ENCODE data around the gene THAP4. TPM values are rescaled to one million over a fixed set of nuclear protein-coding genes. Genes with fewer than 3 reads are reported as not detected.

The THAP4 gene
- total RNA-seq, 3 donors from 2014 or later, result 35.3 to 45.9 (median 38.1) TPM

GRCh38 chr2:241633561-241633960 is 3.4 kb downstream of the THAP4 start:
- DNase-seq (ENCODE audit: low spot score in 2 of 2), result no peak
- Histone ChIP-seq H3K4me3 (no peak overlapping the region), H3K9me3 (no peaks in the 10 kb centered on the region), H3K4me1 (peaks cover 3 to 9% of the 10 kb centered on the region in 2 donors), H3K36me3 (peaks cover 4% of the 10 kb centered on the region), H3K27me3 (no peaks in the 10 kb centered on the region), H3K27ac (no peak overlapping the region)
- intact Hi-C loops (cut with DNase I; ENCODE audit: low total_unique reads), result loop anchor here (5.0 kb wide), 1 partner anchor 506 kb away; no protein-coding TSS in a partner anchor
- TF ChIP-seq POLR2A (IDR thresholded peaks at IDR 0.05) (no peak), CTCF (IDR thresholded peaks at IDR 0.05) (no peak), POLR2AphosphoS5 (IDR thresholded peaks at IDR 0.05) (no peak)

DNA sequence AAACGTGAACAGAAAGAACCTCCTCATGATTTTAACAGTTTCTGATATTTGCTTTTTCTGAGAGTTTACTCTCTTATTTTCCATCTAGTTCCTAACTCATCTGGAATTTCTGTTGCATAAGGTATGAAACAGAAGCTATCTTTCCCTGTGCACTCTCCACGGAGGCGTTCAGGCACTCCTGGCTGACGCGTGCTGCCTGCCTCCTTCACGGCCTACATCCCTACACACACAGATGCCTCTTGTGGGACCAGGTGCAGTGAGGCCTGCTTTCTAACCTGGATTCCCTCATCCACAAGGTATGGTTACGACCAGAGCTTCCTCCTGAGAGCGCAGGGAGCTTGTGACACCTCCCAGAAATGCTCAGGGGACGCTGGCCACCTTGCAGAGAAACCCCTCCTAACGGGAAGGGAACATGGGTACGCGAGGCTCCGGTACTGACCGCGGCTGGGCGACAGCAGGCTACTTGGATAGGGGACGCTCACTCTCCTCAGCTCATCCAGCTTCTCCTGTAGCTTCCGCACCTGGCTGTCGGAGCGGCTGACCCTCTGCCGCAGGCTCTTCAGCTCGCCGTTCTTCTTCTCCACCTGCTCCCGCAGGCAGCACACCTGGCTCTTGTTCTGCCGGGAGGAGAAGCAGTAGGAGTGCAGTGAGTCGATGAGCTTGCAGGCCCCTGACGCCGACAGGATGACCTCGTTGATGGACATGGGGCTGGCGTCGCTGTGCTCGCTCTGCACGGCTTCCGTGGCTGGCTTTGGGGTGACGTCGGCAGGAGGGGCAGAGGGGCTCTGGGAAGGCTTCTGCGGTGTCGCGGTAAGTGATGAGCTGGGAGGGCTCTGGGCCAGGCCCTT is 4.3 kb downstream of the THAP4 start:
- H3K36me3 ChIP-seq, result peaks cover 4% of the 10 kb centered on the region
- DNase-seq (ENCODE audit: low spot score in 2 of 2), result no peak
- intact Hi-C loops (cut with DNase I; ENCODE audit: low total_unique reads), result loop anchor here (5.0 kb wide), 1 partner anchor 505 kb away; no protein-coding TSS in a partner anchor
- TF ChIP-seq POLR2A (IDR thresholded peaks at IDR 0.05) (no peak), POLR2AphosphoS5 (IDR thresholded peaks at IDR 0.05) (no peak), CTCF (IDR thresholded peaks at IDR 0.05) (no peak)
- H3K27ac ChIP-seq, result no peak overlapping the region
- H3K27me3 ChIP-seq, result no peaks in the 10 kb centered on the region
- H3K9me3 ChIP-seq, result no peaks in the 10 kb centered on the region
- peaks cover 3 to 5% of the 10 kb centered on the region in 2 donors for H3K4me1 ChIP-seq
- H3K4me3 ChIP-seq, result no peak overlapping the region

GRCh38 chr2:241629762-241630435 is 7.1 kb downstream of the THAP4 start:
- Histone ChIP-seq H3K27ac (no peak overlapping the region), H3K36me3 (peaks cover 4% of the 10 kb centered on the region)
- intact Hi-C loops (cut with DNase I; ENCODE audit: low total_unique reads), result loop anchor here (5.0 kb wide), 1 partner anchor 503 kb away; no protein-coding TSS in a partner anchor

DNA sequence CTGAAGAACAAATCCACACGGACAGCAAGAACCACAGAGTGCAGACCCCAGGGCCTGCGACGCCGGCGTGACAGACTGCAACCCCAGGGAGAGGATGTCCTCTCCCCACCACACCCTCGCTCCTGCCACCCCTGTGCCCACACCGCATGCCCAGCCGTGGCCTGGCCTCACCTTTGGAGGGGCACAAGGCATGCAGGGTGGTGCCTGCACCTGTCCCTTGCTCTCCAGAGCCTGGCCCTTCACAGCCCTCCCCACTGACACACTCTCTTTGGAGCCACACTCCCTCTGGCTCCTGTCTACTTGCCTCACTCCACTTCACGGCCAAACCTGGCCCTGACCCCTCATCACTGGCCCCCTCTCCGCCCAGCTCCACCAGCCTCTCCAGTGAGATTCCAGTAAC is 9.3 kb downstream of the THAP4 start:
- Histone ChIP-seq H3K4me3 (no peak overlapping the region), H3K27ac (no peak overlapping the region), H3K9me3 (no peaks in the 10 kb centered on the region), H3K36me3 (peaks cover under 1% of the 10 kb centered on the region), H3K27me3 (no peaks in the 10 kb centered on the region), H3K4me1 (no peaks in the 10 kb centered on the region)
- DNase-seq (ENCODE audit: low spot score in 2 of 2), result no peak
- intact Hi-C loops (cut with DNase I; ENCODE audit: low total_unique reads), result no loop called here
- TF ChIP-seq CTCF (IDR thresholded peaks at IDR 0.05) (no peak), POLR2A (IDR thresholded peaks at IDR 0.05) (no peak), POLR2AphosphoS5 (IDR thresholded peaks at IDR 0.05) (no peak)

More at GRCh38 chr2:241629762-241630435, 7.1 kb downstream of the THAP4 start:
- no peak for DNase-seq (ENCODE audit: low spot score in 2 of 2)
- Histone ChIP-seq H3K4me1 (no peaks in the 10 kb centered on the region), H3K4me3 (no peak overlapping the region), H3K9me3 (no peaks in the 10 kb centered on the region), H3K27me3 (no peaks in the 10 kb centered on the region)
- no peak for TF ChIP-seq POLR2AphosphoS5 (IDR thresholded peaks at IDR 0.05)
- TF ChIP-seq POLR2A (IDR thresholded peaks at IDR 0.05), result no peak
- no peak for TF ChIP-seq CTCF (IDR thresholded peaks at IDR 0.05)

- H3K4me1 ChIP-seq, result peaks cover 0 to 6% of the 10 kb centered on the region in 2 donors
- no peaks in the 10 kb centered on the region for H3K27me3 ChIP-seq
- no peaks in the 10 kb centered on the region for H3K9me3 ChIP-seq
- no peak overlapping the region for H3K27ac ChIP-seq
- intact Hi-C loops (cut with DNase I; ENCODE audit: low total_unique reads), result no loop called here
- H3K36me3 ChIP-seq, result no peaks in the 10 kb centered on the region
- no peak for TF ChIP-seq POLR2AphosphoS5 (IDR thresholded peaks at IDR 0.05)
- no peak for TF ChIP-seq POLR2A (IDR thresholded peaks at IDR 0.05)
- no peak for TF ChIP-seq CTCF (IDR thresholded peaks at IDR 0.05)
- no peak for DNase-seq (ENCODE audit: low spot score in 2 of 2)
- no peak overlapping the region for H3K4me3 ChIP-seq
Observed at GRCh38 chr2:241620419-241620769, 16.6 kb downstream of the THAP4 start.

Measured in breast epithelium (tissue), 4 donors.